AG10803 (cell line): Measurements from ENCODE around the gene KRT26.

ENCODE experiments used
- DNase-seq: peaks from one replicate; pipeline ENCODE4 v3.0.0; 2010; ENCODE audit warnings: low read depth
- H3K4me3 ChIP-seq: 2 replicates; pipeline ENCODE4 v1.5.1; 2011; ENCODE audit warnings: mild to moderate bottlenecking, low read length, control low read depth
- CTCF ChIP-seq: conservative IDR thresholded peaks from 2 replicates; pipeline ENCODE4 v1.5.1; 2011; ENCODE audit warnings: mild to moderate bottlenecking, low read length, control low read depth, inconsistent platforms

Gene KRT26

GRCh38 chr17:40779181-40779909 is 7.3 kb upstream of the KRT26 start:
- DNase-seq: peak; percentile 1
- TF ChIP-seq CTCF: no peak
- H3K4me3 ChIP-seq: peak overlapping the region; percentile 18; the same call in 1 of the 2 replicates

- no peak overlapping the region for H3K4me3 ChIP-seq
- TF ChIP-seq CTCF: no peak
- no peak for DNase-seq
Observed at GRCh38 chr17:40778461-40778860, 6.5 kb upstream of the KRT26 start.

GRCh38 chr17:40777971-40778370 is 6.0 kb upstream of the KRT26 start:
- no peak for DNase-seq
- no peak overlapping the region for H3K4me3 ChIP-seq
- no peak for TF ChIP-seq CTCF

GRCh38 chr17:40777459-40777858 is 5.5 kb upstream of the KRT26 start:
- DNase-seq: no peak
- H3K4me3 ChIP-seq: no peak overlapping the region
- no peak for TF ChIP-seq CTCF

GRCh38 chr17:40775945-40776344 is 3.9 kb upstream of the KRT26 start:
- DNase-seq: no peak

GRCh38 chr17:40765657-40766056 is 6.3 kb downstream of the KRT26 start:
- TF ChIP-seq CTCF: no peak
- no peak overlapping the region for H3K4me3 ChIP-seq
- no peak for DNase-seq

More at GRCh38 chr17:40775945-40776344, 3.9 kb upstream of the KRT26 start:
- no peak for TF ChIP-seq CTCF
- no peak overlapping the region for H3K4me3 ChIP-seq

- no peak for TF ChIP-seq CTCF
- H3K4me3 ChIP-seq: no peak overlapping the region
- no peak for DNase-seq
Observed at GRCh38 chr17:40763752-40764151, 8.2 kb downstream of the KRT26 start.
